ENCODE data around the gene RRP36. TPM values are rescaled to one million over a fixed set of nuclear protein-coding genes. Genes with fewer than 3 reads are reported as not detected.

The RRP36 gene
- total RNA-seq, 4 donors from 2014 or later = 41.5 to 68.5 (median 56.7) TPM

DNA sequence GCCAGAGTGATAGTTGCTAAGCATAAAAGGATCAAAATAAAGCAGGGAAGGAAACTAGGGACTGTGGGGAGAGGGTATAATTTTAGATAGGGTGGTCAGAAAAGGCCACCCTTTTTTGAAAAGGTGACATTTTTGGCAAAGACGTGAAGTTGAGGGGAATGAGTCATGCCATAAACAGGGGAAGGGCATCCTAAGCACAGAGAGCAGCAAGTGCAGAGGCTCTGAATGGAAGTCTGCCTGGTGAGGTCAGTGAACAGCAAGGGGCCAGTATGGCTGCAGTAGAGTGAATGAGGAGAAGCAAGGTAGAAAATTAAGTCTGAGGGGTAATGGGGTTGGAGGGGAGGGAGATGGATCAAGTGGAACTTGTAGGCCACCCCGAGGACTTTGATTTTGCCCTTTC, 40.4 kb downstream of the RRP36 start:
- 88 to 91% methylated on average over 2 of the region's 2 CpGs for WGBS, 2 donors
- no peak overlapping the region for H3K27ac ChIP-seq

DNA sequence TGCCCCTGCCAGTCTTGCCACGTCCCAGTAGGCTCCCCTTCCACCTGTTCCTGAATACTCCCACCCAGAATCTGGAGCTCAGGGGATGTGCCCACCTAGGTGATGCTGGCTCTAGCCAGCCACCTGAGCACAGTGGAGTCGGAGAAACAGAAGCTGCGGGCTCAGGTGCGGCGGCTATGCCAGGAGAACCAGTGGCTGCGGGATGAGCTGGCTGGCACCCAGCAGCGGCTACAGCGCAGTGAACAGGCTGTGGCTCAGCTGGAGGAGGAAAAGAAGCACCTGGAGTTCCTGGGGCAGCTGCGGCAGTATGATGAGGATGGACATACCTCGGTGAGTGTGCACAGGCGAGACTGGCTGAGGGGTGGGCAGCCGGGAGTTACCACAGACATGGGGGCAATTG, 41.4 kb downstream of the RRP36 start:
- Histone ChIP-seq H3K4me3 (replicated peaks in 1 of 3) (no peak overlapping the region), H3K9me3 (no peaks in the 10 kb centered on the region), H3K4me1 (peaks cover 16 to 22% of the 10 kb centered on the region in 2 donors), H3K27ac (no peak overlapping the region), H3K36me3 (peaks cover 9% of the 10 kb centered on the region in 2 donors), H3K27me3 (no peaks in the 10 kb centered on the region)
- WGBS, 2 donors = 94 to 96% methylated on average over 7 to 12 of the region's 12 CpGs
- intact Hi-C loops (cut with DNase I) = loop anchor here (5.0 kb wide), 1 partner anchor 84 kb away; no protein-coding TSS in a partner anchor
- no peak for DNase-seq
- TF ChIP-seq POLR2A (IDR thresholded peaks at IDR 0.05) = no peak
- TF ChIP-seq, protein P1, sequence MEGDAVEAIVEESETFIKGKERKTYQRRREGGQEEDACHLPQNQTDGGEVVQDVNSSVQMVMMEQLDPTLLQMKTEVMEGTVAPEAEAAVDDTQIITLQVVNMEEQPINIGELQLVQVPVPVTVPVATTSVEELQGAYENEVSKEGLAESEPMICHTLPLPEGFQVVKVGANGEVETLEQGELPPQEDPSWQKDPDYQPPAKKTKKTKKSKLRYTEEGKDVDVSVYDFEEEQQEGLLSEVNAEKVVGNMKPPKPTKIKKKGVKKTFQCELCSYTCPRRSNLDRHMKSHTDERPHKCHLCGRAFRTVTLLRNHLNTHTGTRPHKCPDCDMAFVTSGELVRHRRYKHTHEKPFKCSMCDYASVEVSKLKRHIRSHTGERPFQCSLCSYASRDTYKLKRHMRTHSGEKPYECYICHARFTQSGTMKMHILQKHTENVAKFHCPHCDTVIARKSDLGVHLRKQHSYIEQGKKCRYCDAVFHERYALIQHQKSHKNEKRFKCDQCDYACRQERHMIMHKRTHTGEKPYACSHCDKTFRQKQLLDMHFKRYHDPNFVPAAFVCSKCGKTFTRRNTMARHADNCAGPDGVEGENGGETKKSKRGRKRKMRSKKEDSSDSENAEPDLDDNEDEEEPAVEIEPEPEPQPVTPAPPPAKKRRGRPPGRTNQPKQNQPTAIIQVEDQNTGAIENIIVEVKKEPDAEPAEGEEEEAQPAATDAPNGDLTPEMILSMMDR (IDR thresholded peaks at IDR 0.05) = no peak

More for the DNA sequence above, 40.4 kb downstream of the RRP36 start:
- Histone ChIP-seq H3K4me3 (replicated peaks in 1 of 3) (no peak overlapping the region), H3K9me3 (no peaks in the 10 kb centered on the region), H3K36me3 (peaks cover 9 to 13% of the 10 kb centered on the region in 2 donors), H3K4me1 (peaks cover 16 to 24% of the 10 kb centered on the region in 2 donors), H3K27me3 (no peaks in the 10 kb centered on the region)
- intact Hi-C loops (cut with DNase I) = loop anchor here (5.0 kb wide), 1 partner anchor 85 kb away; no protein-coding TSS in a partner anchor
- DNase-seq = no peak
- TF ChIP-seq, protein P1 (IDR thresholded peaks at IDR 0.05) = no peak

DNA sequence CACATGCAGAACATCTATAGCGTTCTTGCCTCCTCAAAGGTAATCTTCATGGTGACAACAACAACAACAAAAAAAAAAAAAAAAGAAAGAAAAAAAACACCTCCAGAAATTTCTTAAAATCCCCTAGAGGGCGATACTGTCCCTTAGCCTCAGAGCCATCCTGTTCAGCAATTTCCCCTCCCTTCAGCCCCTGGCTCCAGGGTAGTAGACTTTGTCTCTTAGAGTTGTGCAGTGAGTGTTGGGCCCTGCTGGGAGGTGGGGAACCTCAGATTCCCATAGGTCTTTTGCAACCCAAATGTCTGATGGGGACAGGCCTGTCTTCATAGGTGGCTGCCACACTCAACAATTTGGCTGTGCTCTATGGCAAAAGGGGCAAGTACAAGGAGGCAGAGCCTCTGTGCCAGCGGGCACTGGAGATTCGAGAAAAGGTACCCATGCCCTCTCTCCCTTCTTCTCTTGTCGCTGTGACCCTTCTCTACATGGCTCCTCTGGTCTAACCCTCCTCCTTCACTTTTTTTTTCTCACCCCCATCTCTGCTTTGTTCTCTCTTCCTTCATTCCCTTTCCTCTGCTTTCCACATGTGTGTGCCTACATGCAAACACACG, 48.7 kb downstream of the RRP36 start:
- WGBS, 2 donors = 64 to 67% methylated on average over 6 of the region's 6 CpGs
- Histone ChIP-seq H3K4me3 (replicated peaks in 1 of 3) (no peak overlapping the region), H3K9me3 (no peaks in the 10 kb centered on the region), H3K4me1 (no peaks in the 10 kb centered on the region), H3K27ac (no peak overlapping the region), H3K36me3 (peaks cover 9 to 14% of the 10 kb centered on the region in 2 donors), H3K27me3 (no peaks in the 10 kb centered on the region)
- no peak for DNase-seq
- intact Hi-C loops (cut with DNase I) = loop anchor here (5.0 kb wide), 1 partner anchor 72 kb away; no protein-coding TSS in a partner anchor
- TF ChIP-seq, protein P1 (IDR thresholded peaks at IDR 0.05) = peak in 5 of 6 experiments; percentile 12 to 59 (median 33)
- no peak for TF ChIP-seq POLR2A (IDR thresholded peaks at IDR 0.05)

DNA sequence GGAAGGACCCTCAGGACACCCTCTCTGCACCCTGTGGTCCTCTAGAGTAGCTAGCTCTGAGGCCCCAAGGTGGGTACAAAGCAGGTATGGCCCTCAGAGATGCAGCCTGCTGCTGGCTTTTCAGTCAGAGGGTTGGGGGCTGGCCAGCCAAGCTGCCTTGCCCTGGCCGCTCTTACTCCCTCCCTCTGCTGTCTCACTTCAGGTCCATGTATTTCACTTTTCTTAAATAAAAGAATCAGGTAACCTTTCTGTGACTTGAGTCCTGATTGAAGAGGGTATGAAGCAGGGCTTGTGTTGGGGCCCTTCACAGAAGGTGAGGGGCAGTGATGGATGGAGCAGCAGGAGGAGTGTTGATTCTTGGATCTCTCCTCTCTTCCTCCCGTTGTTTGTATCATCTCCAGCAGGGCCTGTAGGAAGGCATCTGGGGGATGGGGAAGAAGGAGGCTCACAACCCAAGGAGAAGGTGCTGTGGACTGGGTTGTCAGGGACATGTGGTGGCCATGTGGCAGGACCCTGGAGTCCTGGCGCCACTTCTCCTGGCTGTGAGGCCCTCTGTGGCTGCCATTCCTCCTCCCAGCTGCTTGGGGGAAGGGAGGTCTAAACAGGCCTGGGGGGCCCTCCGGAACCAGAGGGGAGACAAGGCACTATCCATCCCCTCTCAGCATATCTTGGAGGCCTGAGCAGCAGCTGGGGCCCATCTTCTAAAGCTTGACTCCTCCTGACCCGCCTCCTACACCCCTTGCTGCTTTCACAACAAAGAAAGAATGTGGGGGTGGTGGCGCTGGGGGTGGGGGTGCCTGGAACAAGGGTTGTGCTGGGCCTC, 53.6 kb downstream of the RRP36 start:
- TF ChIP-seq, protein P1 (IDR thresholded peaks at IDR 0.05) = no peak
- no peak for TF ChIP-seq POLR2A (IDR thresholded peaks at IDR 0.05)
- intact Hi-C loops (cut with DNase I) = loop anchor here (5.0 kb wide), 1 partner anchor 67 kb away; no protein-coding TSS in a partner anchor
- no peak for DNase-seq
- peaks cover 0 to 9% of the 10 kb centered on the region in 2 donors for H3K36me3 ChIP-seq
- WGBS, 2 donors = 82 to 83% methylated on average over 5 to 6 of the region's 6 CpGs
- peaks cover 11 to 13% of the 10 kb centered on the region in 2 donors for H3K4me1 ChIP-seq
- no peak overlapping the region for H3K27ac ChIP-seq
- H3K9me3 ChIP-seq = no peaks in the 10 kb centered on the region
- H3K27me3 ChIP-seq = no peaks in the 10 kb centered on the region
- H3K4me3 ChIP-seq (replicated peaks in 1 of 3) = no peak overlapping the region

Data from thyroid gland (tissue), 4 donors.